IPS-15b (cell line): ENCODE results near the gene ARF3.

Experiments used
- H3K27me3 ChIP-seq: one replicate; pipeline ENCODE4 v1.6.1; 2013; ENCODE audit warnings: low read length; ENCODE audit not compliant: control insufficient read depth, insufficient read depth
- H3K36me3 ChIP-seq: one replicate; pipeline ENCODE4 v1.6.1; 2013; ENCODE audit warnings: low read length; ENCODE audit not compliant: control insufficient read depth, insufficient read depth
- H3K4me1 ChIP-seq: one replicate; pipeline ENCODE4 v1.6.1; 2013; ENCODE audit warnings: mild to moderate bottlenecking, low read length; ENCODE audit not compliant: control insufficient read depth, insufficient read depth
- H3K4me3 ChIP-seq: one replicate; pipeline ENCODE4 v1.5.1; 2013; ENCODE audit warnings: low read depth, low read length
- H3K9ac ChIP-seq: one replicate; pipeline ENCODE4 v1.6.1; 2013; ENCODE audit warnings: low read depth, mild to moderate bottlenecking, low read length
- H3K9me3 ChIP-seq: one replicate; pipeline ENCODE4 v1.6.1; 2013; ENCODE audit warnings: mild to moderate bottlenecking, low read length; ENCODE audit not compliant: control insufficient read depth, insufficient read depth

The ARF3 gene

GRCh38 chr12:48969833-48970701 lies 12.8 kb upstream of the ARF3 start:
- Histone ChIP-seq H3K4me3 (peak overlapping the region; percentile 56), H3K27me3 (peaks cover 76% of the 10 kb centered on the region), H3K36me3 (no peaks in the 10 kb centered on the region)

GRCh38 chr12:48969160-48969771 lies 12.0 kb upstream of the ARF3 start:
- Histone ChIP-seq H3K27me3 (peaks cover 68% of the 10 kb centered on the region), H3K4me3 (peak overlapping the region; percentile 18), H3K4me1 (peaks cover 38% of the 10 kb centered on the region), H3K9me3 (no peaks in the 10 kb centered on the region), H3K36me3 (no peaks in the 10 kb centered on the region), H3K9ac (no peak overlapping the region)

More at GRCh38 chr12:48969833-48970701, 12.8 kb upstream of the ARF3 start:
- Histone ChIP-seq H3K4me1 (peaks cover 31% of the 10 kb centered on the region), H3K9me3 (no peaks in the 10 kb centered on the region), H3K9ac (no peak overlapping the region)

GRCh38 chr12:48968467-48968866 lies 11.2 kb upstream of the ARF3 start:
- H3K36me3 ChIP-seq: no peaks in the 10 kb centered on the region

GRCh38 chr12:48967991-48968390 lies 10.7 kb upstream of the ARF3 start:
- H3K27me3 ChIP-seq: peaks cover 55% of the 10 kb centered on the region

More at GRCh38 chr12:48968467-48968866, 11.2 kb upstream of the ARF3 start:
- H3K27me3 ChIP-seq: peaks cover 60% of the 10 kb centered on the region
- no peaks in the 10 kb centered on the region for H3K9me3 ChIP-seq
- no peak overlapping the region for H3K4me3 ChIP-seq
- no peak overlapping the region for H3K9ac ChIP-seq
- peaks cover 40% of the 10 kb centered on the region for H3K4me1 ChIP-seq

GRCh38 chr12:48966177-48966895 lies 9.0 kb upstream of the ARF3 start:
- Histone ChIP-seq H3K4me3 (no peak overlapping the region), H3K9me3 (no peaks in the 10 kb centered on the region), H3K27me3 (peaks cover 38% of the 10 kb centered on the region), H3K4me1 (peaks cover 37% of the 10 kb centered on the region), H3K36me3 (no peaks in the 10 kb centered on the region), H3K9ac (no peak overlapping the region)

More at GRCh38 chr12:48967991-48968390, 10.7 kb upstream of the ARF3 start:
- peaks cover 40% of the 10 kb centered on the region for H3K4me1 ChIP-seq
- H3K9me3 ChIP-seq: no peaks in the 10 kb centered on the region
- no peak overlapping the region for H3K9ac ChIP-seq
- H3K36me3 ChIP-seq: no peaks in the 10 kb centered on the region
- no peak overlapping the region for H3K4me3 ChIP-seq

GRCh38 chr12:48965298-48965838 lies 8.1 kb upstream of the ARF3 start:
- peaks cover 29% of the 10 kb centered on the region for H3K4me1 ChIP-seq
- peaks cover 29% of the 10 kb centered on the region for H3K27me3 ChIP-seq
- no peaks in the 10 kb centered on the region for H3K9me3 ChIP-seq
- no peak overlapping the region for H3K4me3 ChIP-seq
- no peaks in the 10 kb centered on the region for H3K36me3 ChIP-seq
- H3K9ac ChIP-seq: no peak overlapping the region

- Histone ChIP-seq H3K9ac (no peak overlapping the region), H3K4me3 (no peak overlapping the region), H3K27me3 (peaks cover 6% of the 10 kb centered on the region), H3K36me3 (no peaks in the 10 kb centered on the region), H3K4me1 (peaks cover 24% of the 10 kb centered on the region), H3K9me3 (no peaks in the 10 kb centered on the region)
Measured at GRCh38 chr12:48961801-48962200, 4.5 kb upstream of the ARF3 start.

- Histone ChIP-seq H3K9me3 (no peaks in the 10 kb centered on the region), H3K4me1 (peaks cover 20% of the 10 kb centered on the region), H3K27me3 (peaks cover 3% of the 10 kb centered on the region), H3K36me3 (no peaks in the 10 kb centered on the region), H3K9ac (no peak overlapping the region), H3K4me3 (no peak overlapping the region)
Measured at GRCh38 chr12:48961331-48961730, 4.0 kb upstream of the ARF3 start.

GRCh38 chr12:48960834-48961233 lies 3.5 kb upstream of the ARF3 start:
- peaks cover 18% of the 10 kb centered on the region for H3K4me1 ChIP-seq
- H3K27me3 ChIP-seq: peaks cover under 1% of the 10 kb centered on the region
- H3K9me3 ChIP-seq: no peaks in the 10 kb centered on the region
- H3K9ac ChIP-seq: peak overlapping the region; percentile 13
- peaks cover 2% of the 10 kb centered on the region for H3K36me3 ChIP-seq
- H3K4me3 ChIP-seq: no peak overlapping the region

- peaks cover 6% of the 10 kb centered on the region for H3K36me3 ChIP-seq
- no peaks in the 10 kb centered on the region for H3K9me3 ChIP-seq
- H3K4me1 ChIP-seq: peaks cover 14% of the 10 kb centered on the region
- H3K4me3 ChIP-seq: peak overlapping the region; percentile 95
- H3K27me3 ChIP-seq: no peaks in the 10 kb centered on the region
- no peak overlapping the region for H3K9ac ChIP-seq
Measured at GRCh38 chr12:48958049-48958388, 732 bp upstream of the ARF3 start.

- H3K4me3 ChIP-seq: peak overlapping the region; percentile 95
- no peaks in the 10 kb centered on the region for H3K27me3 ChIP-seq
- H3K9me3 ChIP-seq: no peaks in the 10 kb centered on the region
- peak overlapping the region; percentile 87 for H3K9ac ChIP-seq
- H3K36me3 ChIP-seq: peaks cover 13% of the 10 kb centered on the region
- peaks cover 14% of the 10 kb centered on the region for H3K4me1 ChIP-seq
Measured at GRCh38 chr12:48956279-48957140, 777 bp downstream of the ARF3 start.
